SU-DHL-6 (cell line): ENCODE measurements around the gene TBATA.

ENCODE experiments used
- H2AFZ ChIP-seq: fragments of 200-600 bp; sonication (generic); 2 replicates; pipeline ENCODE4 v1.6.1; 2014; ENCODE audit warnings: low read depth, mild to moderate bottlenecking, moderate library complexity, mixed read lengths, antibody characterized with exemption, low read length; ENCODE audit not compliant: severe bottlenecking
- H3F3A ChIP-seq: fragments of 200-600 bp; shearing (Covaris generic); 2 replicates; pipeline ENCODE4 v1.6.0; 2016; ENCODE audit warnings: antibody characterized with exemption, mild to moderate bottlenecking; ENCODE audit not compliant: insufficient read depth
- H3K27ac ChIP-seq: fragments of 200-600 bp; sonication (generic); 2 replicates; pipeline ENCODE4 v1.5.1; 2016; ENCODE audit warnings: low read depth, mild to moderate bottlenecking, low read length, moderate library complexity, mixed read lengths
- H3K27me3 ChIP-seq: fragments of 200-600 bp; sonication (generic), shearing (Covaris generic); 2 replicates; pipeline ENCODE4 v1.6.0; 2014; ENCODE audit warnings: mild to moderate bottlenecking, low read length
- H3K36me3 ChIP-seq: fragments of 200-600 bp; sonication (generic); 2 replicates; pipeline ENCODE4 v1.6.1; 2014; ENCODE audit warnings: mild to moderate bottlenecking, low read length, mixed read lengths
- H3K4me2 ChIP-seq: fragments of 300-600, 200-600 bp; shearing (Covaris generic), sonication (generic); 2 replicates; pipeline ENCODE4 v1.6.0; 2014; ENCODE audit warnings: low read length, low read depth, mild to moderate bottlenecking; ENCODE audit not compliant: poor library complexity, severe bottlenecking
- H3K4me3 ChIP-seq: fragments of 200-600 bp; sonication (generic); 2 replicates; pipeline ENCODE4 v1.5.1; 2014; ENCODE audit warnings: antibody characterized with exemption, low read length, mild to moderate bottlenecking, mixed read lengths; ENCODE audit not compliant: insufficient read depth, poor library complexity, severe bottlenecking
- H3K79me2 ChIP-seq: fragments of 200-600 bp; sonication (generic); 2 replicates; pipeline ENCODE4 v1.6.1; 2014; ENCODE audit warnings: mild to moderate bottlenecking, low read length, moderate library complexity; ENCODE audit not compliant: insufficient read depth
- H3K9ac ChIP-seq: fragments of 200-600 bp; sonication (generic); 2 replicates; pipeline ENCODE4 v1.7.0; 2014; ENCODE audit warnings: mild to moderate bottlenecking, low read length
- H3K9me2 ChIP-seq: fragments of 200-600 bp; sonication (generic); replicated peaks from 2 replicates; pipeline ENCODE4 v1.6.1; 2014; ENCODE audit warnings: low read length; ENCODE audit not compliant: insufficient read depth
- H3K9me3 ChIP-seq: fragments of 200-600 bp; sonication (generic); 2 replicates; pipeline ENCODE4 v1.6.1; 2014; ENCODE audit warnings: low read length, mixed read lengths; ENCODE audit not compliant: insufficient read depth
- H4K20me1 ChIP-seq: fragments of 200-600 bp; sonication (generic); 2 replicates; pipeline ENCODE4 v1.6.1; 2014; ENCODE audit warnings: low read depth, mild to moderate bottlenecking, antibody characterized with exemption, low read length, moderate library complexity, mixed read lengths
- EZH2phosphoT487 ChIP-seq: fragments of 200-600 bp; sonication (generic), shearing (Covaris generic); conservative IDR thresholded peaks from 2 replicates; pipeline ENCODE4 v1.6.1; 2018; ENCODE audit warnings: mild to moderate bottlenecking, antibody characterized with exemption, low read length, moderate library complexity, mixed read lengths
- TF ChIP-seq, protein P1 (sequence below): fragments of 200-600 bp; sonication (generic); IDR thresholded peaks from one replicate; pipeline ENCODE4 v1.5.1; 2017; ENCODE audit warnings: antibody characterized with exemption, mild to moderate bottlenecking, low read length, moderate library complexity; ENCODE audit not compliant: insufficient read depth, poor library complexity, severe bottlenecking

The TBATA gene

DNA sequence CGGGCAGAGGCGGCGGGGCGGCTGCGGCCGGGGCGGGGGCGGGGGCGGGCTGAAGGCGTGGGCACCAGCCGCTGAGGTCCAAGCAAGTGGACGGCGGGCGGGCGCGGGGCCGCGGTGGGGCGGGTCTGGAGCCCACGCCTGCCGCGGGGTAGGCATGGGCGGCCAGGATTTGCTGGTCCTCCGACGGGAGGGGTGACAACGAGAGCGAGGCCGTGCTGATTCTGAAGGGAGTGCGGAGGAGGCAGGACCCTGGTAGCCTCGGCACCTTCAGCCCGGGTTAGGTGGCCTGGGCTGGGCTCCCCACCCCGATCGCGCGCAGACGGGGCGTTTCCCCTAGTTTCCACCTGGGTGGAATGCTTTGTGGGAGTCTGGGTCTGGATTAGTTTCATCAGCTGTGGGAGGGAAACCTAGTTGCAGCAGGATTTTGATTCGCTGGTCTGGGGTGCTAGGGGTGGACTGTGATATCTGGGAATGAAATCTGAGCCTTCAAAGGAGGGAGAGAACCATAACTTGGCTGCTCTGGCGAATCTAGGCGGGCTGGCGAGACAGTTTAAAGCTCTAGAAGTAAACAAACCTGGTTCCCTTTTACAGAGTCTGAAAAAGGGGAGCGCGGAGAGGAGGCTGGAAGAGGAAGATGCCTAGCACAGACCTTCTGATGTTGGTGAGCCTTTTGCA, 31.2 kb upstream of the TBATA start:
- H3K4me2 ChIP-seq, result peak overlapping the region; percentile 81
- no peaks in the 10 kb centered on the region for H3K9me2 ChIP-seq
- H3K9me3 ChIP-seq, result no peaks in the 10 kb centered on the region
- no peaks in the 10 kb centered on the region for H4K20me1 ChIP-seq
- H3K4me3 ChIP-seq, result peak overlapping the region; percentile 70
- H3F3A ChIP-seq, result 0 out of 2 replicates have a peak, but pooled peaks cover 3% of the 10 kb centered on the region
- H2AFZ ChIP-seq, result peak overlapping the region; percentile 85
- H3K79me2 ChIP-seq, result no peaks in the 10 kb centered on the region; the same call in 1 of the 2 replicates
- no peaks in the 10 kb centered on the region for H3K27me3 ChIP-seq
- no peak overlapping the region for H3K27ac ChIP-seq
- peak overlapping the region; percentile 68 for H3K9ac ChIP-seq
- H3K36me3 ChIP-seq, result no peaks in the 10 kb centered on the region
- TF ChIP-seq, protein P1, sequence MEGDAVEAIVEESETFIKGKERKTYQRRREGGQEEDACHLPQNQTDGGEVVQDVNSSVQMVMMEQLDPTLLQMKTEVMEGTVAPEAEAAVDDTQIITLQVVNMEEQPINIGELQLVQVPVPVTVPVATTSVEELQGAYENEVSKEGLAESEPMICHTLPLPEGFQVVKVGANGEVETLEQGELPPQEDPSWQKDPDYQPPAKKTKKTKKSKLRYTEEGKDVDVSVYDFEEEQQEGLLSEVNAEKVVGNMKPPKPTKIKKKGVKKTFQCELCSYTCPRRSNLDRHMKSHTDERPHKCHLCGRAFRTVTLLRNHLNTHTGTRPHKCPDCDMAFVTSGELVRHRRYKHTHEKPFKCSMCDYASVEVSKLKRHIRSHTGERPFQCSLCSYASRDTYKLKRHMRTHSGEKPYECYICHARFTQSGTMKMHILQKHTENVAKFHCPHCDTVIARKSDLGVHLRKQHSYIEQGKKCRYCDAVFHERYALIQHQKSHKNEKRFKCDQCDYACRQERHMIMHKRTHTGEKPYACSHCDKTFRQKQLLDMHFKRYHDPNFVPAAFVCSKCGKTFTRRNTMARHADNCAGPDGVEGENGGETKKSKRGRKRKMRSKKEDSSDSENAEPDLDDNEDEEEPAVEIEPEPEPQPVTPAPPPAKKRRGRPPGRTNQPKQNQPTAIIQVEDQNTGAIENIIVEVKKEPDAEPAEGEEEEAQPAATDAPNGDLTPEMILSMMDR, result no peak
- no peak for TF ChIP-seq EZH2phosphoT487

DNA sequence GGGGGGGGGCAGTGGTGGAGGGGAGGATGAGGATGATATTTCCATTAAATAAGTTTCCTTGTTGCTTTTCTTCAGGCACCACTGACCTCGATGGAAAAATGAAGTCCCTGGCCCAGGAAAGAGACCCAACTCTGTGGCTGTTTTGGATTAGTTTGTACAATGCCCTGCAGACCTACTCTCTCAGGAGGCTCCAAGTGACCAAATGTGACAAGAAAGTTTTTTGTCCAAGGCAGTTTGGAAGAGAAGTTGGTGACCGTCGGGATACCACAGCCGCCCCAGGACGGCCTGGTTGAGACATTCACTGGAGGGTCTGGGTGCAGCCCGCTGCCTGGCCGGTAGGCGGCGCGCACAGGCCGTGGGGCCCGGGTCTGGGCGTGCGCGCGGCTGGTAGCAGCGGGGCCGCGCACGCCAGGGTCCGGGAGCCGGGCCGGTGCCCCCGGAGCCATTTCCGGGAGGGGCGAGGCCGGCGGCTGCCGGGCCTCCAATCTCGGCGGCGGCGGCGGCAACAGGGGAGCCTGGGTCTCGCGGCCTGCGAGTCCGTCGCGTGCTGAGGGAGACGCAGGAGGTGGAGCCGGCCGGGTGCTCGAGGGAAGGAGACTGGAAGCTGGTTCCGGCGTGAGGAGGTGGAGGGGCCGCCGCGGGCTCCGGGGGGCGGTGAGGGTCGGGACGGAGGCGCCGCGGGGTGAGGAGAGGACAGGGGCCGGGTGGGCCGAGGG, 30.5 kb upstream of the TBATA start, which contains the start of gene SGPL1:
TSS of gene SGPL1 (plus strand) at position 445 of the 716 bp plus-strand sequence. CDS start 906 bp downstream, outside the sequence.
- H4K20me1 ChIP-seq, result no peaks in the 10 kb centered on the region
- peak within 1 kb of the TSS; percentile 91 for H2AFZ ChIP-seq
- no peaks in the 10 kb centered on the region for H3K36me3 ChIP-seq
- no peaks in the 10 kb centered on the region; the same call in 1 of the 2 replicates for H3K79me2 ChIP-seq
- H3K9ac ChIP-seq, result peak within 1 kb of the TSS; percentile 68
- no peaks in the 10 kb centered on the region for H3K9me3 ChIP-seq
- H3K4me2 ChIP-seq, result peak within 1 kb of the TSS; percentile 81
- H3K27ac ChIP-seq, result peak within 1 kb of the TSS; percentile 20; the same call in 1 of the 2 replicates
- H3K9me2 ChIP-seq, result no peaks in the 10 kb centered on the region
- H3K4me3 ChIP-seq, result peak within 1 kb of the TSS; percentile 70
- TF ChIP-seq, protein P1, result peak; percentile 86
- TF ChIP-seq EZH2phosphoT487, result no peak
- 0 out of 2 replicates have a peak, but pooled peaks cover 3% of the 10 kb centered on the region for H3F3A ChIP-seq
- H3K27me3 ChIP-seq, result no peaks in the 10 kb centered on the region

DNA sequence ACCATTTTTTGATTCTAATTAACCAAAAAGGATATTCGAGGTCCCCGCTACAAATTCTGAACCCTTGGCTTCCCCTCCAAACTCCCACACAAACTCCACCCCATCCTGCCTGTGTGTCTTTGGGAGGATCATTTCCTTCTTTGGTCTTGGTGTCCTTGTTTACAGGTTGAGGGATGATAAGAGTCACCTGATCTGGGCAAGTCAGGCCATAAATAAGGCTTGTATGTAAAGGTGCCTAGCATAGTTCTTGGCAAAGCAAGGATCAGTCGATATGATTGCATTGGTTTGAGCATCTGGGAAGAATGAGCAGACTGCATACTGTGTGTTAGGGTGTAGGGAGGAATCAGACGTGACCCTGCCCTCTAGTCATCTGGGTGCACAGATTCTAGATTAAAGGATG, 28.9 kb upstream of the TBATA start:
- Histone ChIP-seq H3K9me2 (no peaks in the 10 kb centered on the region), H3F3A (0 out of 2 replicates have a peak, but pooled peaks cover 3% of the 10 kb centered on the region), H3K9ac (no peak overlapping the region), H3K27me3 (no peaks in the 10 kb centered on the region), H3K4me2 (no peak overlapping the region), H4K20me1 (no peaks in the 10 kb centered on the region), H3K36me3 (no peaks in the 10 kb centered on the region), H3K4me3 (no peak overlapping the region), H3K27ac (no peak overlapping the region), H2AFZ (no peak overlapping the region), H3K79me2 (no peaks in the 10 kb centered on the region; the same call in 1 of the 2 replicates), H3K9me3 (no peaks in the 10 kb centered on the region)
- no peak for TF ChIP-seq EZH2phosphoT487
